ENCODE results near the gene NACC2. TPM values are rescaled to one million over a fixed set of nuclear protein-coding genes. Genes with fewer than 3 reads are reported as not detected.
"Not testable (repeated sequence)": the region's sequence is repeated elsewhere in the genome, so short reads cannot be mapped to it uniquely, and the experiment has no call there.

Gene NACC2
- total RNA-seq, 2 donors from 2014 or later, result 7.8 to 9.7 TPM

DNA sequence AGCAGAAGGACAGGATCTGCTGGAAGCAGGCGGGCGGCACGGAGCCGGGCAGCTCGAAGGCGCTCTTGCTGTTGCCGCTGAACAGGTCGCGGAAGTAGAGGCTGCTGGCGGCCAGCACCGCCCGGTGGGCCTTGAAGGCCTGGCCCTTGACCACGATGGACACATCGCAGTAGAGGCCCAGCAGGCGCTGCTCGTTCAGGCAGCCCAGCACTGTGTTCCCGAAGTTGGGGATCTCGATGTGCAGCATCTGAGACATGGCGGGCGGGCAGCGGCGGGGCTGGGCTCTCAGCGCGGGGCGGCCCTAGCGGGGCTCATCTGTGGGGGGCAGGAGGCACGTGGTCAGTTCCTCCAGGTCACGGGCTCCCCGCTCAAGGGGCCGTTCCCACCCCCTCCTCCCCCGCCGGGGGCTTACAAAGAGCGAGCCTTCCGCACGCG lies 44.8 kb downstream of the NACC2 start:
- Mint-ChIP-seq H3K27ac (no peak overlapping the region), H3K4me3 (no peak overlapping the region), H3K27me3 (no peaks in the 10 kb centered on the region), H3K9me3 (no peaks in the 10 kb centered on the region), H3K36me3 (ENCODE audit: low read depth) (no peaks in the 10 kb centered on the region), H3K4me1 (no peaks in the 10 kb centered on the region)
- ATAC-seq (replicated peaks), result no peak

GRCh38 chr9:136049491-136050265 lies 45.4 kb downstream of the NACC2 start:
- H3K36me3 Mint-ChIP-seq (ENCODE audit: low read depth), result no peaks in the 10 kb centered on the region
- no peaks in the 10 kb centered on the region for H3K4me1 Mint-ChIP-seq
- no peak overlapping the region for H3K27ac Mint-ChIP-seq
- H3K9me3 Mint-ChIP-seq, result no peaks in the 10 kb centered on the region
- H3K27me3 Mint-ChIP-seq, result no peaks in the 10 kb centered on the region
- ATAC-seq (replicated peaks), result no peak
- no peak overlapping the region for H3K4me3 Mint-ChIP-seq

DNA sequence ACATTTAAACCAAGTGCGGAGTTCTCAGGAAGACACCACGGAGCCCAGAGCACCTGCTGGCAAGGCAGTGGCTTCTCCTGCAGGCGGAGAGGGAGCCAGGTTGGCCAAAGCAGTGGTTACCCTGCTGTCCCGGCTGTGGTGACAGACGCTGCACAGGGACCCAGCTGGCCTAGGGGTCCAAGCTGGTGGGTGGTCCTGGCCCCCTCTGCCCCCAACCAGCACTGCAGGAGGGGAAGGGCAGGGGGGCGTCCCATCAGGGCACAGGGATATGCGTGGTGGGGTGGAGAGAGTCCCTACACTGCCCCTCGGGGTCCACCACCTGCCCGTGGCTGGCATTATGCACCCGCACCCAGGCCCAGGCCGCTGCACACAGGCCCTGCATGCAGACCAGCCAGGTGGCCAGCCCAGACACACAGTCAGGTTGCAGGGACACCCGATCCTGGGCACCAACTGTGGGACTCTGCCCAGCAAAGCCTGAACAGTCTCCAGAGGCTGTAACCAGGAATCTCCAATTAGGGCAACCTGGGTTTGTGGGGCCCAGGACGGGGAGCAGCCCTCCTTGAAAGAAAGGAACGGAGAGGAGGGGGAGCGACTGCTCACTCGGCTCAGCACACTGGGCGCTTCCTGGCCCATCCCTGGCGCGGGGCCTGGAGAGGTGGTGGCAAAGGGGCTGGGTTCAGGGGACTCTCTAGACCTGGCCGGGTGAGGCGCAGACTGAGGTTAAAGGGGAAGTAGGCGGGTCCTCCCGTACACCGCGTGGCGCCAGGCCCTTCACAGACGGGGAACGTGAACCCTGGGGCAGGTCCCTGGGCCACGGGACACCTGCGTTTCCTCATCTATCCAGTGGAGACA lies 46.3 kb downstream of the NACC2 start:
- Mint-ChIP-seq H3K4me1 (no peaks in the 10 kb centered on the region), H3K27ac (no peak overlapping the region), H3K9me3 (no peaks in the 10 kb centered on the region), H3K36me3 (ENCODE audit: low read depth) (no peaks in the 10 kb centered on the region), H3K27me3 (no peaks in the 10 kb centered on the region), H3K4me3 (no peak overlapping the region)
- ATAC-seq (replicated peaks), result no peak

- no peak for ATAC-seq (replicated peaks)
- H3K9me3 Mint-ChIP-seq, result no peaks in the 10 kb centered on the region
- H3K36me3 Mint-ChIP-seq (ENCODE audit: low read depth), result no peaks in the 10 kb centered on the region
- no peak overlapping the region for H3K27ac Mint-ChIP-seq
- H3K4me3 Mint-ChIP-seq, result no peak overlapping the region
- no peaks in the 10 kb centered on the region for H3K4me1 Mint-ChIP-seq
- H3K27me3 Mint-ChIP-seq, result no peaks in the 10 kb centered on the region
Measured at GRCh38 chr9:136047775-136048559, 47.1 kb downstream of the NACC2 start.

- Mint-ChIP-seq H3K4me1 (no peaks in the 10 kb centered on the region), H3K4me3 (no peak overlapping the region), H3K27me3 (no peaks in the 10 kb centered on the region), H3K9me3 (no peaks in the 10 kb centered on the region), H3K36me3 (ENCODE audit: low read depth) (no peaks in the 10 kb centered on the region), H3K27ac (no peak overlapping the region)
- no peak for ATAC-seq (replicated peaks)
Measured at GRCh38 chr9:136047076-136047774, 47.9 kb downstream of the NACC2 start.

DNA sequence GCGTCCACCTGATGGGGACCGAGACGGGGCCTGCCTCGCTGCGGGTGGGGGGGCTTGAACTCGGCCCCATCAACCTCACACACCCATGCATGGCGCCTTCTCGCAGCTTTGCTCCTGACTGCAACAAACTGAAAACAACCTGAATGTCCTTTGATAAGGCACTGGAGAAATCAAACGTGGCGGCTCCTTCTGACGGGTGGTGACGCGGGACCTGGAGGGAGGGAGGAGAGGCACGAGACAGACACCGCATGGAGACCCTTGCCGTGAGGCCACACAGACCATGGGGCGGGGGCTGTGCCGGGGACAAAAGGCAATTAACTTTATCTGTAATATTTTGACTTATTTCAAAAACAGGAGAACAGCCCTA lies 48.6 kb downstream of the NACC2 start:
- Mint-ChIP-seq H3K4me1 (no peaks in the 10 kb centered on the region), H3K9me3 (no peaks in the 10 kb centered on the region), H3K36me3 (ENCODE audit: low read depth) (no peaks in the 10 kb centered on the region), H3K4me3 (no peak overlapping the region), H3K27ac (no peak overlapping the region), H3K27me3 (no peaks in the 10 kb centered on the region)
- no peak for ATAC-seq (replicated peaks)

DNA sequence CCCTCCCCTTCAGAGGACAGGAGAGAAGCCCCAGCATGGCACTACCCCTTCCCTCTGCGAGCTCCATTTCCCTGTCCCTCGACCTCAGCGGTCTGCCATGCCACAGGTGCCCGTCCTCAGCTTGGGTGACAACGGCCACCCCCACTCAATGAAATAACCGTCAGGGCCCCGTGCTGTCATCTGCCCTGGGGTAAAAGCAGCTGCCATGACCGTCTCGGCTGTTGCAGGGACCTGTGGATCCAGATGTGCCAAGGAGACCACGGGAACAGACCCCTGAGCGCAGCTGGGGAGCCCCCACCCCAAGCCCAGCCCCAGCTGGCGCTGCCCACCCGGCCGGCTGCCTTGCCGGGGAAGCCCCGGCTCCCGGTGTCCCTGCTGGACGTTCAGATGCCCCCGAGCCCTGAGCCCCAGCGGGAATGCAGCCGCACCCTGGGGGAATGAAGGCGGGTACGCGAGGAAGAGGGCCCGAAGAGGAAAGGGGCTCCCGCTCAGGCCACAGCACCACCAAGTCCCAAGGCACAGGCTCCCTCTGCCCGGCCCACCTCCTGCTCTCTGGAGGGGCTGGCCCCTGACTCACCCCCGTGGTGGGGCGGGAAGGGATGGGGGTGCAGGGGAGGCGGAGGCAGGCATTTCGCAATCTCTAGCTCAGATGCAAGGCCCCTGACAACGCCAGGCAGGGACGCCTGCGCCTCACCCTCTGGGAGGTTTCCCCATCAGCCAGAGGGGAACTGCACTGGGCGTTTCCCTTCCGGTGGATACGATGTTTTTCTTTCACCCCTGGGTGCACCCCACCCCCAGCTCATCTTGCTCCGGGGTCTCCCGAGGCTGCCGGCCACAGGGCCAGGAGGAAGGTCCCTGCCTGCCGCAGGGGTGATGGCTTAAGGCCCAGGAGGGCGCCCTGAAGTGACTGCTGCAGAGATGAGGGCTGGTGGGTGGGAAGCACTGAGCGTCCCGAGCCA lies 49.2 kb downstream of the NACC2 start:
- Mint-ChIP-seq H3K36me3 (ENCODE audit: low read depth) (no peaks in the 10 kb centered on the region), H3K27ac (no peak overlapping the region), H3K4me3 (no peak overlapping the region), H3K9me3 (no peaks in the 10 kb centered on the region), H3K27me3 (no peaks in the 10 kb centered on the region), H3K4me1 (no peaks in the 10 kb centered on the region)
- no peak for ATAC-seq (replicated peaks)

- H3K27me3 Mint-ChIP-seq, result no peaks in the 10 kb centered on the region
- no peaks in the 10 kb centered on the region for H3K9me3 Mint-ChIP-seq
- H3K27ac Mint-ChIP-seq, result no peak overlapping the region
- no peak overlapping the region for H3K4me3 Mint-ChIP-seq
- H3K4me1 Mint-ChIP-seq, result no peaks in the 10 kb centered on the region
- ATAC-seq (replicated peaks), result no peak
- no peaks in the 10 kb centered on the region for H3K36me3 Mint-ChIP-seq (ENCODE audit: low read depth)
Measured at GRCh38 chr9:136044971-136045594, 50.0 kb downstream of the NACC2 start.

- ATAC-seq (replicated peaks), result no peak
- no peaks in the 10 kb centered on the region for H3K27me3 Mint-ChIP-seq
- no peak overlapping the region for H3K27ac Mint-ChIP-seq
- H3K36me3 Mint-ChIP-seq (ENCODE audit: low read depth), result no peaks in the 10 kb centered on the region
- H3K9me3 Mint-ChIP-seq, result peaks cover 4% of the 10 kb centered on the region
- no peaks in the 10 kb centered on the region for H3K4me1 Mint-ChIP-seq
- no peak overlapping the region for H3K4me3 Mint-ChIP-seq
Measured at GRCh38 chr9:136044207-136044970, 50.7 kb downstream of the NACC2 start.

- Mint-ChIP-seq H3K27ac (no peak overlapping the region), H3K27me3 (no peaks in the 10 kb centered on the region), H3K9me3 (peaks cover 5% of the 10 kb centered on the region), H3K4me1 (no peaks in the 10 kb centered on the region), H3K36me3 (ENCODE audit: low read depth) (no peaks in the 10 kb centered on the region), H3K4me3 (no peak overlapping the region)
- no peak for ATAC-seq (replicated peaks)
Measured at GRCh38 chr9:136043441-136043991, 51.6 kb downstream of the NACC2 start.

- no peak overlapping the region for H3K27ac Mint-ChIP-seq
- H3K36me3 Mint-ChIP-seq (ENCODE audit: low read depth), result no peaks in the 10 kb centered on the region
- no peaks in the 10 kb centered on the region for H3K4me1 Mint-ChIP-seq
- ATAC-seq (replicated peaks), result no peak
- no peak overlapping the region for H3K4me3 Mint-ChIP-seq
- no peaks in the 10 kb centered on the region for H3K27me3 Mint-ChIP-seq
- peaks cover 8% of the 10 kb centered on the region for H3K9me3 Mint-ChIP-seq
Measured at GRCh38 chr9:136042541-136042940, 52.5 kb downstream of the NACC2 start.

- H3K9me3 Mint-ChIP-seq, result peaks cover 15% of the 10 kb centered on the region
- H3K27me3 Mint-ChIP-seq; ATAC-seq (replicated peaks); H3K4me3 Mint-ChIP-seq; H3K4me1 Mint-ChIP-seq: not testable (repeated sequence)
- H3K27ac Mint-ChIP-seq, result peak overlapping the region; percentile 29
- peaks cover 14% of the 10 kb centered on the region for H3K36me3 Mint-ChIP-seq (ENCODE audit: low read depth)
Measured at GRCh38 chr9:136040848-136041247, 54.2 kb downstream of the NACC2 start.
